ENCODE measurements around the gene SYT7.

The SYT7 gene

DNA sequence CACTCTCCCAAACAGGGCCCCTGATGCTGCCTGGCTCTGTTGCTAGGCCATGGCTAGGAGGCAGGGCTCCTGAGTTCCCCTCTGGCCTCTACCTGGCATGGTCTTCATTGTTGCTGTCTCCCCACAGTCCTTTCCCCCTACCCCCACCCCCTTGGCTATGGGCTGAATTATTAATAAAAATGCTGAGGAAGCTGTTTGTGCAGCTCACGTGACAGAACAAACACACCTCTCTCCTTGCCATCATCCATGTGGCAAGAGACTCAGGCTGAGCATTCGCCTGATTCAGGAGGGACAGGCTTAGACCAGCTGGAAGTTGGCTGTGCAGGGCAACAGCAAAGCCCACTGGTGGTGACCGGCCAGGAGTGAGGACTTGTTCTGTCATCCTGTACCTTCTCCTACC is 4.2 kb upstream of the SYT7 start:
- DNase-seq (ENCODE audit: low spot score) = no peak

DNA sequence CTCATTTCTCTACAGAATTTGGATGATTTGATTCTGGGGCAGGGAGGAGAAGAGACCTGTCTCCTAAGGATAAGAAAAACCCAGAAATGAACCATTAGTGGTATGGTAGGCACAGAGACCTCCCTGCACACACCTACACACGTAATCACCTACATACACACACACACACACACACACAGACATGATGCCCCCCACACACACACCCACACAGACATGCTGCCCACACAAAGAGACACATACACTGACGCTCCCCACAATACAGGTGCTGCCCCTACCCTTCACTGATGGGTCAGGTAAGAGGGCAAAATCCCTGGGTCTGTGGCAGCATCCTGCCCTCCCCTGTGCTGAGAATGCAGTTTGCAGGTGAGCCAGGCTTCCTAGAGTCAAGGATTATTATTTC is 1.1 kb upstream of the SYT7 start:
- DNase-seq (ENCODE audit: low spot score) = no peak

DNA sequence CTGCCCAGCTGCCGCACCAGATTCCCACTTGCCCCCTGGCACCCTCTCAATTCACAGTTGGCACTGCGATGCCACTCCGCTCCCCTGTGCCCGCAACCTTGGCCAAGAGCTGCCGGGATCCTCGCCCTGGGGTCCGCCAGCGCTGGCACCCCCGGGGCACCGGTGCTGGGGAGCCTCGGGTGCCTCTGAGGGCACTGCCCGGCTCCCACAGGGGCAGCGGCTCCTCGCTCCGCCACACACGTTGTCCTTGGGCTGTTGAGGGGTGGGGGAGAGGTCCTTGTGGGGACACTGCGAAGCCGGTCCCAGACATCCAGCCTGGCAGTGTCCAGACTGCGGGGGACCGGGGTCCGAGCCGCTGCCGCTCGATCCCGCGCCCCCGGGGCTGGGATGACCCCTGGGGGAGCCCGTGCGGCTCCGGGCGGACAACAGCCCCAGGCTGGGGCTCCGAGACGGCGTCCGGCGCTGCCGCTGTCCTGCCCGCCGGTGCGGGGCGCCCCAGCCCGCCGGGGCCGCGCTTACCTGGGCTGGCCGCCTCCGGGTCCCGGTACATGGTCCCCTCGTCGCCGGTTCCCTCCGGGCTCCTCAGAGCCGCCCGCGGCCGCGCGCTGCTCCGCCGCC is 496 bp downstream of the SYT7 start:
- no peak for DNase-seq (ENCODE audit: low spot score)

DNA sequence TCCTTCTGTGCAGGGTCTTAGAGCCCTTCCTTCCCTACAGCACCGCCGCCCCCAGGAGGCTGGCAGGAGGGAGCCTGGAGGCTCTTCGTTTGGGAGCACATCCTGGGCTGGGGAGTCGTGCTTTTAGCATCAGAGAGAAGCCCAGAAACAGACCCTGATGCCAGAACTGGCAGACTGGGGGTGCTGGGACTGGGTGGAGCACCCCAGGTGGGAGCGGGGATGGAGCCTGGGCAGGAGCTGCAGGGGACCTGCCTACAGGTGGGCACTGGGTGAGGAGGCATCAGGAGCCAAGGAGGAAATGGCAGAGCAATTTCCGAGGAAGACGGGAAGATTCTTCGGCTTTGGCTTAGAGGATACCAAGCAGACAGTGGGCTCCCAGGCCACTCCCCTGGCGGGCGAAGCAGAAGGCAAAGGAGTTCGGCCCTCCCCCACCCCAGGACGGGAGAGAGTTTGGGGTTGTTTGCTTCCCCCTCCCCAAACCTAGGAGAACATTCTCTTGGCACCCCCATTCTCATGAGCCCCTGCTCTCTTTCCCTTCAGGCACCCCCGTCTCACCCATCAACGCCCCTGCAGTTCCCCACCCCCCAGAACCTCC is 1.1 kb downstream of the SYT7 start:
- DNase-seq (ENCODE audit: low spot score) = no peak

DNA sequence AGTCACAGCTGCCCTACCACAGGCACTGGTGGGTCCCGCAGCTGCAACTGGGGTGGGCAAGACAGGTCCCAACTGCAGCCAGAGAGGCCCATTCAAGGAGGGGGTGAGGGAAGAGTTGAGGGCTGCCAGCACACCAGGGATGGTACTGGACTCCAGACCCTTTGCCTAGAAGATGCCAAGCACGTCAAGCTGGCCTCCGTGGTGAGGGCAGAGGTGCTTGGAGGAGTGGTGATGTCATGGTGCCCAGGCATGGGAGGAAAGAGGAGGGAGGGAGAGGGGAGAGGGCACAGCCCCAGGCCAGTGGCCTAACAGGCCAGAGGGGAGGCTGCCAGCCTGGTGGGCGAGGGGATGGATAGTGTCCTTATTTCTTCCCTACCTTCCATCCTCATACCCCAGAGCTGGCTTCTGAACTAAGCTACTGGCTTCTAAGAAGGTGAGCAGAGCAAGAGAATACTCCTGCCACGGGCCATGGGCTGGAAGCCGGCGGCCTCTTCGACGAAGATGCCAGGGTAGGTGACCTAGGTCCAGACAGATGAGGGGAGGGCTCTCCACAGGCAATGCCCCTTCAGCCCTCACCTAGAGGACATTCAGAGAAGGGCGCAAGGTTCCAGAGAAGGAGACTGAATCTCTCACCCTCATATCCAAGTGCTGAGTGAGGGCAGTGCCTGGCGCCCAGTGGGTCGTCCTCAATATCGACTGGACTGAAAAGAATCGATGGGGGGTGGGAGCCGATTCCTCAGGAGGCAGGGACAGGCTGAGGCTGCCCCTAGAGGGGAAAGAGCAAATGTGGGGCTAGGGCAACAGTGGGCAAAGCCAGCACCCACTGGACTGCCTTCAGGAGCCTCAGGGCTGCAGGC is 1.8 kb downstream of the SYT7 start:
- DNase-seq (ENCODE audit: low spot score) = no peak

DNA sequence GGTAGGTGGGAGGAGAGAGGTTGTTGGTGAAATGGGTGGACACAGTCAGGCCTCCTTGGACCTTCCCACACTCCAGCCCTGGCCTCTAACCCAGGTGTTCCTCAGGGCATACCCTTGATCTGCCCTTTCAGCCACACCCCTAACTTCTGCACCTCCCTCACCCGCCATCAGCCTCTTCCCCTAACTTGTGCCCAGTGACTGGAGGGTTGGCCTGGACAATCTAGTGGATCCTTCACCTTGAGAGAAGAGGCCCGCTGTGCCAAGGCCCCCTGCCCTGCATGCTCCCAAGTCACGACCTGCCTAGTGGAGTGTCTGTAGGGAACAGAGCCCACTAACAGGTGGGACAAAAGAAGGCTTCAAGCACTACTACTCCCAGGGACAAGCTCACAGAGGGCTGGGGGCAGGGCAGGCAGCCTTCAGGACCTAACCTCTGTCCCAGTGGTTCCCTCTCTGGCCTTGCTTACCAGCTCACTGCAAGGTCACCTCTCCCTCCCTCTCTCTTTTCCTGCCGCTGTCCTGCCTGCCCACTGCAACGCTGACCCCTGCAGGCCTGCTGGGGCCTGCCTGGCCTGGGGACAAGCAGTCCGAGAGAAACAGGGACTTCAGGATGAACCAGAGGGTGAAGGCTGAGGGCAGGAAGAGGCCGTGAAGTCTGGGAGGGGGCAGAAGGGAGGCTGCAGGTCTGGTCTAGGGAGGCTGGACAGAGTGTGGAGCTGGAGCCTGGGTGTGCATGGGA is 3.3 kb downstream of the SYT7 start:
- DNase-seq (ENCODE audit: low spot score) = no peak

DNA sequence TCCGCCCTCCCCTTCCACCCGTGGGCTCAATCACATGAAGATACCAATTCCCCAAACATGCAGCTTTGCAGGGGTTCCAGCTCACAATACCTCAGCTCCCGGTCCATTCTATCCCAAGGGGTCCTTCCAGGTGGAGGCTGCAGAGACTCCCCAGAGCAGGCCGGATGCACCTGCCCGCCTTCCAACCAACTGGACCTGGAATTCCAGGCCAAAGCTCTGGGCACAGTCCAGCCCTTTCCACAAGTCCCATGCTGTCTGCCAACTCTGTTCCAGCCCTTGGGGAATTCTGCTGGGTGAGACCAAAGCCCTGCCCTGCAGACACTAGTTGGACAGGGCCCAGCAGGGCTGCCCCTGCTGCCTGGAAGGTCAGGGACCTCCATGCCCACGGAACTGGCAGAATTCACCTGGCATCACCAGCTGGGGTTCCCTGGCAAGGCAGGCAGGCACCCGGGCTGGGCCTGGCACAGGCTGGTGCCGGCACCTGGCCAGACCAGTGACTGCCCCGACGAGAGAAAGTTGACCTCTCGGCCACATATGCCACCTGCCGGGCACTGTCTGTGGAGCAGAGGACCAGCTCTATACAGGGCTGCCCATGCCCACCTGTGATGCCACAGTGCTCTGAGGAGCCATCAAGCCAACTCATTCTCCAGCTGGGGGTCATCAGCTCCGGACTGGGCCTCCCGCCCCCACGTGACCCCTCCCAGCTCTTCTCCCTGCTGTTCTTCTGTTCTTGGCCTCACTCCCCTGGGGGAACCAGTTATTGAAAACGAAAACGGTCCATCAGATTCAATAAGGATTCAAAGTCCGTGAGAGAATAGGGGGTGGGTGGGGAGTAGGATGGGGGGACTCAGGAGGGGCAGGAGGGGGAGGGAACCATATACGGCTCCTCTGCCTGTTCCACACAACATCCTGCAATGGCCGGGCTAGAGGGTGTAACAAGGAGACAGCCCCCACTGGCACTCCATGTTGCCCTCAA is 4.7 kb downstream of the SYT7 start:
- no peak for DNase-seq (ENCODE audit: low spot score)

DNA sequence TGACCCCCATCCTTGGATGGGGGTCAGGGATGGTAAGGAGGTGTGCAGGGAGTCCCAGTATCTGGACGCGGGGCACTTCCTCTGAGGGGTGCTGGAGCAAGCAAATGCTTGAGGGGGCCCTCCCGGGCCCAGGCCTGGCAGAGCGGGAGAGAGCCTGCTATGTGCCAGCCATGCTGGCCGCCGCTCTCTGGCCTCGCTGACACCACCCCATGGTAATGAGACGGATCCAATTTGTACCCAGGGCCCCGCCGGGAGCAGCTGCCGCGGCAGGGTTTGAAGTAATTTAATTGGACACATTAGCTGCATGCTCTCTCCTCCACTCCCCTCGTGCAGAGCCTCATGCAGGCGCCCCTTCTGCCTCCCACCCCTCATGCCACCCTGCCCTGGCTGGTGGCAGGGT is 6.3 kb downstream of the SYT7 start:
- no peak for DNase-seq (ENCODE audit: low spot score)

DNA sequence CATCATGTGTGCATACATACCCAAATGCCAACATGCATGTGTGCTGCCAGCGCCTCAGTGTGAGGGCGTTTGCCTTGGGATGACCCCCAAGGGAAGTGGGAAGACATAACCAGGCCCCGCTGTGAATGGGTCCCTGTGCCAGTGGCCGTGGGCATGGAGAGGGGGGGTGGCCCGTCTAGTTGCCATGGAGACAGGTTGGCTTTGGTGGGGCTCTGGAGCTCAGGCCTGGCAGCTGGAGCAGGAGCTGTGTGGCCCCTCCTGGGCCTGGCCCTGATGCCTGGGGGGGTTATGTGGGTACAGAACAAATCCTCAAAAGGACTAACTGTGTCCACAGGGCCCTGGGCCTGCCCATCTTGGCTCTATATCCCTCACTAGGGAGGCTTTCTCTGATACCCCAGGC is 8.0 kb downstream of the SYT7 start:
- no peak for DNase-seq (ENCODE audit: low spot score)

DNA sequence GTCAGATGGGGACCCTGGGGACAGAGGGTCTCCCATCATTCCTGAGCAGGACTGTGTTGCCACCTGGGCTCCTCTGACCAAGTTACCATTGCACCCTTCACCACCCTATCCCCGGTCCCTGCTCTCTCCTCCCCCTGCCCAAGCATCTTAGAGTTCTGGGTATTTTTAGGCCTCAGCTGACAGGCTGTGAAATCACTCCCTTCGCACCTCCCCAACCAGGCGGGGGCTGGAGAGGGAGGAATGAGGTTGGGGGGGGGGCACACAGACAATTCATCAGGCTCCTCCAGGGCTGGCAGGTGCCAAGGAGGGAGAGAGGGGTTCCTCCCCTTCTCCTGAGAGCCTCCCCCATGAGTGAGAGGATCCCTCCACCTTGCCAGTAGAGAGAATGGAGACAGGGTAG is 9.0 kb downstream of the SYT7 start:
- DNase-seq (ENCODE audit: low spot score) = no peak

DNA sequence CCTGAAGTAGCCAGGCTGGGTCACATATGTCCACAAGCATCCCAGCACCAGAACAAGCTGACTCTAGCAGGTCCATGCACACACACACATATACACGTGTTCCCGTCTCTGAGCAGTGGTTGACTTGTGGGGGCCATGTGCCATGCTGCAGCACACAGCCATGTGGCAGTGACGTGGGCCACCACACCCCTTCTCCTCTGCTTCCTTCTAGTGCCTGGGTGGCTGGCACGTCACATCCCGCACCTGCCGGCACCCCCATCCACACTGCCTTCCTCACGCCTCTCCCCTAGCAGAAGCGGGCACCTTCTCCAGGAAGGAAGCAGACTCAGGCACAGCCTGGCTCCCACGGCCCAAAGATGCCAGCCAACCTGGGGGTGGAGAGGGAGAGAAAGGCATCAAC is 9.5 kb downstream of the SYT7 start:
- no peak for DNase-seq (ENCODE audit: low spot score)

DNA sequence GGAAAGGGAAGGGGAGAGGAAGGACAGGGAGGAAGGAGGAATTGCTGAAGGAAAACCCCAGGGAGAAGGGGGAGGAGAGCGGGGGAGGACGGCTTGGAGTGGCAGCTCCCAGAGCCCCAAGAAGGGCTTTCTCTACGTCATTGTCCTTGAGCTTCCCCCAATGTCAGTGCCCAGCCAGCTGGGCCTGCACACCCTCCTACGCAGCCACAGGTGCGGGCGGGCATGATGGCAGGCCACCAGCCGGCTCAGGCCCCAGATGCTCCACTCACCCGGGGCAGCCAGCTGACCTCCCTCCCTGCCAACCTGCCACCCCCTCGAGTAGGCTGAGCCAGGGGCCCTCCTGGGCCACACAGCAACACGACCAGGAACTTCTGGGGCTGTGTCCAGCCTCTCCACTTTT is 11.2 kb downstream of the SYT7 start:
- no peak for DNase-seq (ENCODE audit: low spot score)

DNA sequence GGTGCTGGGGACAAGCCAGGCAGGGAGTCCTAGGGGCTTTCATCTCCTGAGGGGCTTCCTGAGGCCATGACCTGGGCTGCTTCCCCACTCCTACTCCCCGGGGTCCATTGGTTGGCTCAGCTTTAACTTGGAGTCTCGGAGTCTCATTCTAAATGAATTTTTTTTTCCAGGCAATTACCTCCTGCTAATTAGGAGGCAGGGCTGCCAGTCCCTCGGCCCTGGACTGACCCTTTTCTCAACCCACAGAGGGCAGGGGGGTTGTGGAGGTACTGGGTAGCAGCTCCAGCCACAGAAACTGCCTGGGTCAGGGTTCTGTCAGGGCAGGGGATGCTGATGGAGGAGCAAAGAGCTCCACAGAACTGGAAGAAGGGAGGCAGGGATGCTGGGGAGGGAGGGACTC is 11.9 kb downstream of the SYT7 start:
- DNase-seq (ENCODE audit: low spot score) = no peak

DNA sequence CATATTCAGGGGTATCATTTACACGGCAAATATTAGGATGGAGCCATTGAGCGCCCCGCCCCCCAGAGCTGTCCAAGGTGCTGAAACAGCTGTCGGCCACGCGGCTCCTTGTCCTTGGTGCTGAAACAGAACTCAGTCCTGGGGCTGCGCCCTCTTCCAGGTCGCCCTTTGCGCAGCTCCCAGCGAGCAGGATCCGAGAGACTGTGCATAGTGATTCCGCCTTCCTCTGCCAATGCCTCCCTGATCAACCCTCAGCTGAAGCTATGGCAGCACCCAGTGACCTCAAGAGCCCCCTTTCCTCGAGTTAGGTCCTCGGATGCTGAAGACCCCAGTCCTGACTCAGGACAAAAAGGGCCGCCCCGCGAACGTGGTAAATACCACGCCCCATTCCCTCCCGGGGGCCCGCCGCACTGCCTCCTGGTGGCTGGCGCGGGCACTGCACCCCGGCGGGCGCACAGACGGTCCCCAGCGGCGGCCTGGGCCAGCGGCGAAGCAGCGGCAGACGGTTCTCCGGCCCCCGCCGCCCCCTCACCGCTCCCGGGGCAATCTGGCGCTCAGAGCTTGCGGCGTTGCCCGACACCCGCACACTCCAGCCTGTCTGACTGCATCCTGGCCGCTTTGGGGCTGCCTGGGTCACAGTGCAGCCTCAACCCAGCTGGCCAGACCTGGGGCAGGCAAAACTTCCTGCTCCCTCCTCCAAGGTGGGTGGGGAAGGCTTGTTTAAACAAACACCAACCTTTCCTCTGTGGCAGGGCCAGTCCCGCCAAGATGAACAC is 13.4 kb downstream of the SYT7 start:
- DNase-seq (ENCODE audit: low spot score) = peak; percentile 38

DNA sequence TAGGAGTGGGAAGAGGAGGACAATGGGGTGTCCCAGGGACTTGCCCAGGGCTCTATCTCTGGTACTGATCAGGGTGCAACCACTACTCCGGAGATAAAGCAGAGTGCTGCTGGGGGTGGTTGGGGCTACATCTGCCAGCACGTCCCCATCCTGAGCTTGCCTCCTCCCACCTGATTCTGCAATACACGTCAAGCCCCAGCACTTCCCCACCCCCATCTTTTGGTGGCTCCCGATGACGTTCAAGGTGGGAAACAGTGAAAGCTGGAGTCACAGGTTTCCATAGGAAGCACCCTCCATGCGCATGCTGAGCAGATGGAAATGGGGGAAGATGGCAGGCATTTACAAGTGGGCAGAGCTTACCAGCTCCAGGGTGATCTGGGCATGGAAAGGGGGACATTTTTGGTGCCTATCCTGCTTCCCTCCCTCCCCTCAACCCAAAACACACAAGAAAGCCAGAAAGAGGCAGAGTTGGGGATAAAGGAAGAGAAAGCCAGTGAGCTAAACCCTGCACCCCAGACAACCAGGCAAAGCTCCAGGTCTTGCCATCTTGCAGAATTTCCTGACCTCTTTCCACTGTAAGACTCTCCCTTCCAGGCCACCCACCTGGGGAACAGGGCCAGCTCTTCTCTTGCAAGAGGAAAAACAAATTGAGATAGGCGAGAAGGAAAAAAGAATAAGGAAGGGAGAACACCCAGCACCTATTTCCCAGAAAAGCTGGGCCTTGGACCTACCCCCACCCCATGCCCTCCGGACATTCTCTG is 15.8 kb downstream of the SYT7 start:
- no peak for DNase-seq (ENCODE audit: low spot score)

DNA sequence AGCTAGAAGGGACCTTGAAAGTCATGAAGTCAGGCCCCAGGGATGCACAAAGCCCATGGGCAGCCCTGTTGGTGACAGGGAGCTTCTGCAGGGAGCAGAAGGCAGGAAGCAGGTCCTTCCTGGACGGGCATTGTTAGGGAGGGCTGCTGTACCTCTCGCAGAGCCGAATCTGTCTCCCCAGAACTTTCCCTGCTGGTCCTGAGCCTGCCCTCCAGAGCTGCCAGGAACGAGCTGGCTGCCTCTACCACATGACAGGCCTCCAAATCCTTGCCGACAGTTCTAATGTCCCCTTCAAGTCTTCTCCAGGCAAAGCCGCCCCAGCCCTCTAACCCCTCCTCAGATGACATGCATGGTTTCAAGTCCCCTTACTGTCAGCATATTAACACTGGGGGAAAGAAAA is 20.1 kb downstream of the SYT7 start:
- no peak for DNase-seq (ENCODE audit: low spot score)

DNA sequence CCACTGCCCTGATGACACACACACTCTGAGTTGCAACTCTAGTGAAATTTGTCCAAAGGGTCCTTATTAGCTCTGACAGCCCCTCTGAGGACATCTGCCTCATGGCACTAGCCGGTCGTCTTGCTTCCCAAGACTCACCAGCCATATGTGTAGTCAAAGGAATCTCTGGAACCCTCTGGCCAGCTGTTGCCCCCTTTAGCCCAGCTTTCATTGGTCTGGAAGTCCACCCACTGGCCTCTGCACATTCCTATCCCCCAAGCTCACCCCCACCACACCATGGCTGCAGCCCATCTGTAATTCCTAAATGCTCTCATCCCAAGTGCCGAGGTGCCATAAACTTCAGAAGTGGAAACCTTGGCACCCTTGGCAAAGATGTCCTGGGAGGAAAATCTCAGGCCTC is 24.3 kb downstream of the SYT7 start:
- no peak for DNase-seq (ENCODE audit: low spot score)

DNA sequence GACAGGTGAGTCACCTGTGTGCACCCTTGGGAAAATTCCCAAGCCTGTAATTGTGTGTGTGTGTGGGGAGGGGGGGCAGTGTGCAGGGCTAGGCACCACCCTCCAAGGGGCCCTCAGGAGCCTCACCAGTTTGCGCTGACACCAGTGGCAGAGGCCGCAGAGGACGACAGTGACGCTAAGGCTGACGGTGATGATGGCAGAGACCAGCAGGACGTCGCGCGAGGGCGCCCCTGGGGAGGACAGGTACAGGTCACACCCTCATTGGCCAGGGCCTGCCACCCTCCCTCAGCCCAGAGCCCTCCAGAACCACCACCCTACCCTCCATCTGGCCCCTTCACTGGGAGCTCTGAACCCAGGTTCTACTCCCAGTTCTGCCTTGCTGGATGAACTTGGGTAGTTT is 24.9 kb downstream of the SYT7 start:
- no peak for DNase-seq (ENCODE audit: low spot score)

DNA sequence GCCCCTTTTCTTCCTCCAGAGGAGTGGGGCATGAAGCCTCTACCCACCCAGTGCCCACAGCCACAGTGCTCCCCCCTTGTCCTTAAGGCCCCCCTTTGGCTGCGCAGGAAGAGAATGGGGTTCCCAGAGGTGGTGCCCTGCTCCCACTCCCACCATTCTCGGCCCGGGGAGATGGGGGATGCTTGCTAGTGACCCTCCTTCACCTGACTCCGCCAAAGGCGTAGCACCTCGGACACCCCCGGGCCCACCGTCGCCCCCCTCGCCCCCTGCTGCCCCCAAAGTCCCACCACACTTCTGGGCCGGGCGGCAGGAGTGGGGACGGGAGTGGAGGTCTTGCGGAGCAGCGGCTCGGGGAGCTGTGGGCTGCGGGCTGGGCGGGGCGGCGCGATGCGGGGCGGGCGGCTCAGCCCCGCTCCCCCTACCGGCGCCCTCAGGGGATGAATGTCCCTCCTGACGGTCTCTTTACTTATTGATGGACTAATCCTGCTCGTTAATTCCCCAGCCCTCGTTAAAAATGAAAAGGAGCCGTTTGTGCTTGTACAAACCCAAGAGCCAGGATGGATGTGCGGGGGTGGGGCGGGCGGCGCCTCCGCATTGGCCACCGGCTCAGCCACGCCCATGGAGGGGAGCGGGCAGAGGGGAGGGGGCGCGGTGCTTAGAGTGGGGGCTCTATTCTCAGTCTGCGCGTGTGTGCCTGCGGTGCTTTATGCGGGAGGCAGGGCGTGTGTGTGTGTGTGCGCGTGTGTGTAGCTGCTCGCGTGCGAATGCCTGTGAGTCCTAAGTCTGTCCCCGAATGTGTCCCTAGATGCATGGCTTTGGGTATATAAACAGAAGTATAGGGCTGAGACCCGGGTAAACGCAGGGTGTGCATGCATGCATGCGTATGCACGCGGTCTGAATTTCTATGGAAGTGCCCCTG is 25.6 kb downstream of the SYT7 start:
- DNase-seq (ENCODE audit: low spot score) = no peak
